CD4-positive, alpha-beta memory T cell (primary cell): ENCODE data around the gene MND1. TPM values are rescaled to one million over a fixed set of nuclear protein-coding genes. Genes with fewer than 3 reads are reported as not detected.
A peak's percentile ranks its signal among the peaks of the same experiment; 100 is the strongest.

Experiments
- CTCF ChIA-PET: fragments of 350-600 bp; sonication (Branson Sonifier 250); formaldehyde crosslinking; loops from one replicate; lab custom pipeline; 2021; ENCODE audit warnings: inconsistent platforms; ENCODE audit not compliant: partially characterized antibody; lab: Charles Lee
- POLR2A ChIA-PET: fragments of 350-600 bp; sonication (Branson Sonifier 250); formaldehyde crosslinking; loops from one replicate; lab custom pipeline; 2021; ENCODE audit not compliant: partially characterized antibody; lab: Charles Lee
- DNase-seq, 5 donors: peaks; one replicate each; pipeline versions ENCODE4 v3.0.0 to v3.0.0-alpha.2; 2020 to 2022; ENCODE audit warnings: mixed read lengths in 1 of 5
- H3K27ac ChIP-seq: one replicate; pipeline ENCODE4 v1.7.0; 2013; ENCODE audit warnings: low read depth, low read length
- H3K27me3 ChIP-seq: 2 replicates; pipeline ENCODE4 v1.7.0; 2013; ENCODE audit warnings: mild to moderate bottlenecking, low read length, moderate library complexity; ENCODE audit not compliant: insufficient read depth
- H3K36me3 ChIP-seq: 2 replicates; pipeline ENCODE4 v1.7.0; 2013; ENCODE audit warnings: mild to moderate bottlenecking, low read length, moderate library complexity; ENCODE audit not compliant: insufficient read depth
- H3K4me1 ChIP-seq: 2 replicates; pipeline ENCODE4 v1.7.0; 2013; ENCODE audit warnings: mild to moderate bottlenecking, low read length, moderate library complexity; ENCODE audit not compliant: insufficient read depth
- H3K4me3 ChIP-seq, 2 donors: one replicate each; pipeline ENCODE4 v1.7.0; 2013; ENCODE audit warnings: low read length in 2 of 2, mild to moderate bottlenecking in 1 of 2
- H3K9me3 ChIP-seq, 2 donors: one replicate each; pipeline ENCODE4 v1.7.0; 2013; ENCODE audit warnings: low read length in 2 of 2, control low read depth in 1 of 2; ENCODE audit not compliant: control insufficient read depth in 1 of 2
- H3K27ac Mint-ChIP-seq, 7 donors: one replicate each; pipeline ENCODE4 v1.8.0; 2020 to 2021; ENCODE audit warnings: mixed read lengths in 7 of 7, mild to moderate bottlenecking in 6 of 7, inconsistent platforms in 3 of 7, moderate library complexity in 3 of 7
- H3K27me3 Mint-ChIP-seq, 2 donors: one replicate each; pipeline ENCODE4 v1.8.0; 2020 to 2021; ENCODE audit warnings: mixed read lengths in 2 of 2
- H3K36me3 Mint-ChIP-seq, 2 donors: one replicate each; pipeline ENCODE4 v1.8.0; 2020 to 2021; ENCODE audit warnings: mixed read lengths in 2 of 2, inconsistent platforms in 1 of 2, mild to moderate bottlenecking in 1 of 2
- H3K4me1 Mint-ChIP-seq, 4 donors: one replicate each; pipeline ENCODE4 v1.8.0; 2020 to 2021; ENCODE audit warnings: mixed read lengths in 4 of 4, mild to moderate bottlenecking in 1 of 4
- H3K4me3 Mint-ChIP-seq, 8 donors: one replicate each; pipeline ENCODE4 v1.8.0; 2020 to 2021; ENCODE audit warnings: mixed read lengths in 8 of 8, mild to moderate bottlenecking in 7 of 8, moderate library complexity in 6 of 8, inconsistent platforms in 3 of 8
- H3K9me3 Mint-ChIP-seq, 8 donors: one replicate each; pipeline ENCODE4 v1.8.0; 2020 to 2021; ENCODE audit warnings: mixed read lengths in 8 of 8, mild to moderate bottlenecking in 5 of 8, inconsistent platforms in 3 of 8, moderate library complexity in 1 of 8
- intact Hi-C: fragments of 100-400 bp; cut with micrococcal nuclease; formaldehyde crosslinking; loops from one replicate; pipeline ENCODE4 v1.15.1; 2023
- polyA plus RNA-seq, 2 donors: library from polyadenylated mRNA; unstranded; fragments of 300-500 nt; fragmentation: Illumina TruSeq; gene quantifications; one replicate each; pipeline ENCODE4 v1.2.3, GENCODE V29; 2021
- total RNA-seq, 2 experiments: library from RNA; stranded (reverse); gene quantifications; one replicate each; pipeline ENCODE4 v1.2.3, GENCODE V29; 2021

MND1 gene
- total and polyA plus RNA-seq, 4 experiments from 2014 or later, result 0.34 TPM; not detected in 3

- CTCF ChIA-PET, result no interaction called here
These were observed 74.5 kb downstream of the MND1 start for GRCh38 chr4:153419029-153419428.

GRCh38 chr4:153419673-153420278 is 75.3 kb downstream of the MND1 start:
- Mint-ChIP-seq H3K4me3 (peak overlapping the region in 1 of 8 donors; percentile 13), H3K27ac (no peak overlapping the region), H3K9me3 (no peaks in the 10 kb centered on the region), H3K4me1 (peaks cover 0 to 12% (median 4%) of the 10 kb centered on the region in 4 donors), H3K36me3 (no peaks in the 10 kb centered on the region), H3K27me3 (no peaks in the 10 kb centered on the region)
- DNase-seq, result no peak
- no peak overlapping the region for H3K4me3 ChIP-seq
- no peaks in the 10 kb centered on the region for H3K27me3 ChIP-seq
- no peaks in the 10 kb centered on the region for H3K9me3 ChIP-seq
- POLR2A ChIA-PET, result no interaction called here
- peaks cover 16% of the 10 kb centered on the region for H3K4me1 ChIP-seq
- CTCF ChIA-PET, result no interaction called here
- no peak overlapping the region for H3K27ac ChIP-seq
- no peaks in the 10 kb centered on the region for H3K36me3 ChIP-seq
- intact Hi-C loops, result no loop called here

More at GRCh38 chr4:153419029-153419428, 74.5 kb downstream of the MND1 start:
- intact Hi-C loops, result no loop called here
- Mint-ChIP-seq H3K27ac (peak overlapping the region in 3 of 7 donors; percentile 15 to 37 (median 32)), H3K27me3 (no peaks in the 10 kb centered on the region), H3K9me3 (no peaks in the 10 kb centered on the region), H3K4me3 (no peak overlapping the region), H3K4me1 (peaks cover 0 to 7% (median 4%) of the 10 kb centered on the region in 4 donors), H3K36me3 (no peaks in the 10 kb centered on the region)
- POLR2A ChIA-PET, result interaction anchor here (0.9 kb wide), 1 partner anchor 10 kb away, joined by 3 read pairs; no protein-coding TSS in a partner anchor
- Histone ChIP-seq H3K4me1 (peaks cover 13% of the 10 kb centered on the region), H3K4me3 (no peak overlapping the region), H3K27ac (no peak overlapping the region), H3K36me3 (no peaks in the 10 kb centered on the region), H3K9me3 (no peaks in the 10 kb centered on the region), H3K27me3 (no peaks in the 10 kb centered on the region)
- no peak for DNase-seq

GRCh38 chr4:153420361-153420760 is 75.9 kb downstream of the MND1 start:
- POLR2A ChIA-PET, result interaction anchor here (1.2 kb wide), 1 partner anchor 9 kb away, joined by 3 read pairs; no protein-coding TSS in a partner anchor
- Mint-ChIP-seq H3K36me3 (no peaks in the 10 kb centered on the region), H3K9me3 (no peaks in the 10 kb centered on the region), H3K27me3 (no peaks in the 10 kb centered on the region), H3K4me3 (no peak overlapping the region), H3K4me1 (peaks cover under 1 to 12% (median 4%) of the 10 kb centered on the region in 4 donors), H3K27ac (no peak overlapping the region)
- H3K36me3 ChIP-seq, result no peaks in the 10 kb centered on the region
- H3K4me3 ChIP-seq, result no peak overlapping the region
- peaks cover 17% of the 10 kb centered on the region for H3K4me1 ChIP-seq
- intact Hi-C loops, result no loop called here
- CTCF ChIA-PET, result no interaction called here
- H3K27me3 ChIP-seq, result no peaks in the 10 kb centered on the region
- no peaks in the 10 kb centered on the region for H3K9me3 ChIP-seq
- no peak for DNase-seq
- H3K27ac ChIP-seq, result no peak overlapping the region

GRCh38 chr4:153421941-153422340 is 77.5 kb downstream of the MND1 start:
- no peaks in the 10 kb centered on the region for H3K36me3 Mint-ChIP-seq
- no peaks in the 10 kb centered on the region for H3K9me3 ChIP-seq
- H3K36me3 ChIP-seq, result no peaks in the 10 kb centered on the region
- intact Hi-C loops, result no loop called here
- no peaks in the 10 kb centered on the region for H3K9me3 Mint-ChIP-seq
- no peak overlapping the region for H3K4me3 ChIP-seq
- CTCF ChIA-PET, result interaction anchor here (2.5 kb wide), 1 partner anchor 11 kb away, joined by 9 read pairs; no protein-coding TSS in a partner anchor
- peak overlapping the region in 2 of 8 donors; percentile 5 to 24 for H3K4me3 Mint-ChIP-seq
- POLR2A ChIA-PET, result interaction anchor here (0.5 to 0.6 kb wide), 2 partner anchors 11 to 27 kb away, joined by 3 to 4 read pairs; no protein-coding TSS in a partner anchor
- H3K4me1 ChIP-seq, result peaks cover 33% of the 10 kb centered on the region
- no peaks in the 10 kb centered on the region for H3K27me3 Mint-ChIP-seq
- peak overlapping the region in 1 of 7 donors; percentile 41 for H3K27ac Mint-ChIP-seq
- H3K27ac ChIP-seq, result no peak overlapping the region
- DNase-seq, result no peak
- no peaks in the 10 kb centered on the region for H3K27me3 ChIP-seq
- H3K4me1 Mint-ChIP-seq, result peaks cover 8 to 22% (median 14%) of the 10 kb centered on the region in 4 donors

GRCh38 chr4:153426207-153426885 is 81.9 kb downstream of the MND1 start:
- Histone ChIP-seq H3K27ac (no peak overlapping the region), H3K27me3 (no peaks in the 10 kb centered on the region), H3K9me3 (no peaks in the 10 kb centered on the region), H3K4me1 (peaks cover 64% of the 10 kb centered on the region), H3K36me3 (no peaks in the 10 kb centered on the region), H3K4me3 (no peak overlapping the region)
- no peaks in the 10 kb centered on the region for H3K9me3 Mint-ChIP-seq
- peak overlapping the region; percentile 83 to 94 (median 90) for H3K27ac Mint-ChIP-seq
- H3K27me3 Mint-ChIP-seq, result no peaks in the 10 kb centered on the region
- H3K36me3 Mint-ChIP-seq, result no peaks in the 10 kb centered on the region
- H3K4me1 Mint-ChIP-seq, result peaks cover 29 to 51% (median 41%) of the 10 kb centered on the region in 4 donors
- H3K4me3 Mint-ChIP-seq, result peak overlapping the region in 7 of 8 donors; percentile 13 to 74 (median 65)
- CTCF ChIA-PET, result interaction anchor here (1.2 to 10.2 kb wide), 5 partner anchors 11 to 146 kb away, joined by 3 to 228 read pairs (median 6); no protein-coding TSS in a partner anchor
- POLR2A ChIA-PET, result interaction anchor here (0.8 to 2.6 kb wide), 9 partner anchors 13 to 169 kb away, joined by 3 to 19 read pairs (median 3); partner anchors contain the start of gene TMEM131L
- intact Hi-C loops, result loop anchor here (5.0 kb wide), 1 partner anchor 274 kb away; no protein-coding TSS in a partner anchor
- DNase-seq, result peak; percentile 52 to 72 (median 65)

- Histone ChIP-seq H3K9me3 (no peaks in the 10 kb centered on the region), H3K27ac (no peak overlapping the region), H3K4me3 (no peak overlapping the region), H3K4me1 (peaks cover 60% of the 10 kb centered on the region), H3K27me3 (no peaks in the 10 kb centered on the region), H3K36me3 (no peaks in the 10 kb centered on the region)
- peaks cover 32 to 56% (median 44%) of the 10 kb centered on the region in 4 donors for H3K4me1 Mint-ChIP-seq
- POLR2A ChIA-PET, result interaction anchor here (0.6 to 2.6 kb wide), 7 partner anchors 11 to 152 kb away, joined by 3 to 19 read pairs (median 3); partner anchors contain the start of gene TMEM131L
- H3K27me3 Mint-ChIP-seq, result no peaks in the 10 kb centered on the region
- H3K27ac Mint-ChIP-seq, result peak overlapping the region; percentile 27 to 94 (median 88)
- intact Hi-C loops, result loop anchor here (5.0 kb wide), 1 partner anchor 275 kb away; no protein-coding TSS in a partner anchor
- H3K36me3 Mint-ChIP-seq, result no peaks in the 10 kb centered on the region
- CTCF ChIA-PET, result interaction anchor here (1.7 to 10.2 kb wide), 3 partner anchors 40 to 145 kb away, joined by 6 to 228 read pairs (median 7); no protein-coding TSS in a partner anchor
- peak overlapping the region in 5 of 8 donors; percentile 36 to 70 (median 64) for H3K4me3 Mint-ChIP-seq
- DNase-seq, result no peak
- no peaks in the 10 kb centered on the region for H3K9me3 Mint-ChIP-seq
These were observed 83.0 kb downstream of the MND1 start for GRCh38 chr4:153427363-153428071.
